SU-DHL-6 (cell line): Measurements from ENCODE around the gene TSPAN4.

ENCODE experiments used
- EZH2phosphoT487 ChIP-seq: fragments of 200-600 bp; sonication (generic), shearing (Covaris generic); conservative IDR thresholded peaks from 2 replicates; pipeline ENCODE4 v1.6.1; 2018; ENCODE audit warnings: mild to moderate bottlenecking, antibody characterized with exemption, low read length, moderate library complexity, mixed read lengths
- TF ChIP-seq, protein P1 (sequence below): fragments of 200-600 bp; sonication (generic); IDR thresholded peaks from one replicate; pipeline ENCODE4 v1.5.1; 2017; ENCODE audit warnings: antibody characterized with exemption, mild to moderate bottlenecking, low read length, moderate library complexity; ENCODE audit not compliant: insufficient read depth, poor library complexity, severe bottlenecking

DNA sequence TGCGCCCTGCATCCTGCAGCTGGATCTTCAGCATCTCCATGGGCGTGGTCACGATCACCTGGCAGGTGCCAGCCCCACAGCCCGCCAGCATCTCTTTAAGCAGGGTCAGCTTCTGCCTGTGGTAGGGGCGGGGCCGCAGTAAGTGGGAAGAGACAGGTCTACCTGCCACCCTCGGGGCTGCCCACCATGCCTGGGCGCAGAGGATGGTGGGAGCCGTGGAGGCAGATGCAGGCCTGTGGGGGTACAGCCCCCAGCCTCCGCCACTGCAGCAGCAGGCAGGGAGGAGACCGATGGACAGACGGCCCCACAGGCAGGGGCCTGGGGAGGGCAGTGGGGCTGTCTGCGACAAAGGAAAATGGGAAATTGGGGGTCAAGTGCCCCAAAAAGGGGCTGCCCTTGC is 49.8 kb upstream of the TSPAN4 start:
- TF ChIP-seq, protein P1, sequence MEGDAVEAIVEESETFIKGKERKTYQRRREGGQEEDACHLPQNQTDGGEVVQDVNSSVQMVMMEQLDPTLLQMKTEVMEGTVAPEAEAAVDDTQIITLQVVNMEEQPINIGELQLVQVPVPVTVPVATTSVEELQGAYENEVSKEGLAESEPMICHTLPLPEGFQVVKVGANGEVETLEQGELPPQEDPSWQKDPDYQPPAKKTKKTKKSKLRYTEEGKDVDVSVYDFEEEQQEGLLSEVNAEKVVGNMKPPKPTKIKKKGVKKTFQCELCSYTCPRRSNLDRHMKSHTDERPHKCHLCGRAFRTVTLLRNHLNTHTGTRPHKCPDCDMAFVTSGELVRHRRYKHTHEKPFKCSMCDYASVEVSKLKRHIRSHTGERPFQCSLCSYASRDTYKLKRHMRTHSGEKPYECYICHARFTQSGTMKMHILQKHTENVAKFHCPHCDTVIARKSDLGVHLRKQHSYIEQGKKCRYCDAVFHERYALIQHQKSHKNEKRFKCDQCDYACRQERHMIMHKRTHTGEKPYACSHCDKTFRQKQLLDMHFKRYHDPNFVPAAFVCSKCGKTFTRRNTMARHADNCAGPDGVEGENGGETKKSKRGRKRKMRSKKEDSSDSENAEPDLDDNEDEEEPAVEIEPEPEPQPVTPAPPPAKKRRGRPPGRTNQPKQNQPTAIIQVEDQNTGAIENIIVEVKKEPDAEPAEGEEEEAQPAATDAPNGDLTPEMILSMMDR = no peak
- TF ChIP-seq EZH2phosphoT487 = no peak
